ENCODE results near the gene EPHA3.

- TF ChIP-seq CTCF (IDR thresholded peaks at IDR 0.05; ENCODE audit: low read length) (no peak), EZH2 (IDR thresholded peaks at IDR 0.05; ENCODE audit: borderline replicate concordance, low read length) (no peak)
Observed at GRCh38 chr3:89372456-89372855, 265.0 kb downstream of the EPHA3 start.

Data from OCI-LY1 (cell line).